ENCODE measurements around the gene FOXP2. TPM values are rescaled to one million over a fixed set of nuclear protein-coding genes. Genes with fewer than 3 reads are reported as not detected.

Gene FOXP2
- total RNA-seq, 2 experiments from 2014 or later, result not detected

DNA sequence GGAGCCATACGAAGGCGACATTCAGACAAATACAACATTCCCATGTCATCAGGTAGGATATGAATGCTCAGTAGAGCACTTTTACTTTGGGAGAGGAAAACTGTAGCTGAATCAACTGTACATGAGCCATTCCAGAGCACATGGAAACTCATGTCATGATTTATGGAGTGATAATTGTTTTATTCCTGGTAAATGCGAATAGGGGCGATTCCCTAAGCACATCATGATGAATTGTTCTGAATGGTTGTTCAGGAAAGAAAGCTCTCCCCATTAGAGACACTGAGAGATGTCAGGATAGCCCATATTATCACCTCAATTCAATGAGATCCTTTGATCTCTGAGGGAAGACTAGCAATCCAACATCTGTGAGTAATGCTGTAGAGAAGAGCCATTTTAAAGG is 243.6 kb downstream of the FOXP2 start:
- ChIA-PET CTCF (no interaction called here), POLR2A (no interaction called here)
- DNase-seq, result no peak
- no peak overlapping the region for H3K27ac Mint-ChIP-seq
- H3K27me3 Mint-ChIP-seq, result peaks cover 2% of the 10 kb centered on the region
- H3K4me3 Mint-ChIP-seq, result no peak overlapping the region
- no peaks in the 10 kb centered on the region for H3K36me3 Mint-ChIP-seq
- intact Hi-C loops (cut with micrococcal nuclease), result no loop called here
- peaks cover 6% of the 10 kb centered on the region for H3K4me1 Mint-ChIP-seq (ENCODE audit: low read depth)
- no peaks in the 10 kb centered on the region for H3K9me3 Mint-ChIP-seq

DNA sequence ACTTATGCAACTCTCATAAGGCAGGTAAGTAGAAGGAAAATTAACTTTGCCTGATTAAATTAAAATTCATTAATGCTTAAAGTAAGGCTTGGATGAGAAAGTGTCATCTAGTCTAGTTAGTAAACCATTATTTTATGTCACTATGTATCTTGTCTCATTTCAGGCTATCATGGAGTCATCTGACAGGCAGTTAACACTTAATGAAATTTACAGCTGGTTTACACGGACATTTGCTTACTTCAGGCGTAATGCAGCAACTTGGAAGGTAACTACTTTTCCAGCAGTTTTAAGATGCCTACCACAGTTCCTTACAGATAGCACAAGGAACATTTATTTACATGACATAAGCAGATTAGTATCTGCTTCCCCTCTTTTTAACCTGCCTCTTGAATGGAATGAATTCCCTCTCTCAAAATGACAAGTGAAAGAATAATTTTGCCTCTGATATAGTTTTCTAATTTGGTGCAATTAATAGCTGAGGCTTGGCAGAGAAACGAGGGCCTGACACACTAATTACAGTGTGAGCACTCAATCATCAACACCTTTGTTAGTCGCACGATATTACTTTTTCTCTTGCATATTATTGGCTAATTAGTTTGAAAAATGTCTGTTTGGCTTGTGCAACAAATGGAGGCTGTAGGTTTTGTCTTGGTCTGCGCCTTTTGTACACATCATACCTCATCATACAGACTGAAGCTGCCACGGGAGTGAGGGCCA is 245.0 kb downstream of the FOXP2 start:
- CTCF ChIA-PET, result interaction anchor here (0.7 kb wide), 1 partner anchor 579 kb away, joined by 3 read pairs; no protein-coding TSS in a partner anchor
- H3K9me3 Mint-ChIP-seq, result no peaks in the 10 kb centered on the region
- H3K4me1 Mint-ChIP-seq (ENCODE audit: low read depth), result peaks cover 6% of the 10 kb centered on the region
- POLR2A ChIA-PET, result no interaction called here
- DNase-seq, result no peak
- H3K27me3 Mint-ChIP-seq, result no peaks in the 10 kb centered on the region
- no peaks in the 10 kb centered on the region for H3K36me3 Mint-ChIP-seq
- H3K27ac Mint-ChIP-seq, result no peak overlapping the region
- H3K4me3 Mint-ChIP-seq, result no peak overlapping the region
- intact Hi-C loops (cut with micrococcal nuclease), result no loop called here

DNA sequence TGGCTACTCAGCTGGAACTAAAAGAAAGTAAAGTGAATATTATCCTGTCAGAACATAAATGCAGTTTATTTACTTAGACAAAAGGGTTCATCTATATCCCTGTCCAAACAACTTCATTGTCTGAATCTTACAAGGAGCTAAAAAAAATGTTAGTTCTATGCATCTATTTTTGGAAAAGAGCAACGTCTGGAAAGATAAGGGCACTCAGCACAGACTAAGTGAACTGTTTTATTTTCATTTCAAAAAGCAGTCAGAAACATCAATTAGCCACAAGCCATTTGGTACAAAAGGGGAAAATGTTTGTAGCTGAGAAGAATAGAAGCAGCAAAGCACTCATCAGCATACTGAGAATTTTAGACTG is 245.5 kb downstream of the FOXP2 start:
- POLR2A ChIA-PET, result no interaction called here
- Mint-ChIP-seq H3K27me3 (no peaks in the 10 kb centered on the region), H3K4me3 (no peak overlapping the region), H3K9me3 (no peaks in the 10 kb centered on the region), H3K4me1 (ENCODE audit: low read depth) (peaks cover 6% of the 10 kb centered on the region), H3K27ac (no peak overlapping the region), H3K36me3 (no peaks in the 10 kb centered on the region)
- intact Hi-C loops (cut with micrococcal nuclease), result no loop called here
- DNase-seq, result no peak
- CTCF ChIA-PET, result interaction anchor here (0.7 kb wide), 1 partner anchor 580 kb away, joined by 3 read pairs; no protein-coding TSS in a partner anchor

DNA sequence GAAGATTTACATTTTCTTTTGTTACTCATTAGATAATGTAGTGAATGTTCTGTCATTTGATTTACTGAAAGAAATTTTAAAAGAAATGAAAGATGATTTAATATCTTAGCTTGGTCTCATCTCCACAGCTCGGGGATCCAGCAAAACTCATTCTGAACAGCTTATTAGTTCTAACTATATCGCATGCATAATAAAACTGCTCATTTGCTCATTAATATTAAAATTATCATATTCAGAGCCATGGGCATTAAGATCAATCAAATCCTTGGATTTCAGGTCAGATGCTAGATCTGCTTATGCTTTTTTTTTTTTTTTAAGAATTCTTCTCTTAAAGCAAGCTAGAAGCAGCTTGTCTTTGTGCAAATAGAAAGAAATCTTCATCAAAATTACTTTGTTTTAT is 246.1 kb downstream of the FOXP2 start:
- Mint-ChIP-seq H3K9me3 (no peaks in the 10 kb centered on the region), H3K36me3 (no peaks in the 10 kb centered on the region), H3K27ac (no peak overlapping the region), H3K4me1 (ENCODE audit: low read depth) (peaks cover 6% of the 10 kb centered on the region), H3K4me3 (no peak overlapping the region), H3K27me3 (no peaks in the 10 kb centered on the region)
- POLR2A ChIA-PET, result no interaction called here
- CTCF ChIA-PET, result interaction anchor here (1.2 kb wide), 1 partner anchor 22 kb away, joined by 3 read pairs; no protein-coding TSS in a partner anchor
- intact Hi-C loops (cut with micrococcal nuclease), result no loop called here
- no peak for DNase-seq

DNA sequence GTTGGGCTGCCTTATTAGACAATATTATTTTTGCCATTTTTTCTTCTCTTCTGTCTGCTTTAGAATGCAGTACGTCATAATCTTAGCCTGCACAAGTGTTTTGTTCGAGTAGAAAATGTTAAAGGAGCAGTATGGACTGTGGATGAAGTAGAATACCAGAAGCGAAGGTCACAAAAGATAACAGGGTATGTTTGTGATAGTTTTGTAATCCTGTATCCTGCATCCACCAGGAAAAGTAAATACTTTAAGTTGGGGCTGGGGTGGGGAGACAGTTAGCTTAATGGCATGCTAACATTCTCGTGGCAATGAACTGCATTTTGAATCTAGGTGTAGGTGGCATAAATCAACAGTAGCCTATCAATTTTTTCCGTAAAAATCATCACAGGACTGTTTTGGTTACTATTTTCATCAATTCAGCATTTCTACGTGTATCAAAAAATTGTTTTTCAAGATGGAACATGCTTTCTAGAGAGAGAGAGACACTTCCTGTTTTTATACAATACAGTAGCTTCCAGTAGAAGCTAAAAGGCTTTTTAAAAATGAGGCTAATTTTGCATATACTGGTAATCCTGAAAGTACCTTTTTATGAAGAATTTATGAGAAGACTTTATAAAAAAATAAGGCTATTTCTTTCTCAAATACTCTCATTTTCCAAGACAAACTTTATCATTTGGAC is 247.5 kb downstream of the FOXP2 start:
- POLR2A ChIA-PET, result no interaction called here
- Mint-ChIP-seq H3K4me1 (ENCODE audit: low read depth) (peaks cover 6% of the 10 kb centered on the region), H3K9me3 (no peaks in the 10 kb centered on the region), H3K27ac (no peak overlapping the region), H3K27me3 (no peaks in the 10 kb centered on the region), H3K4me3 (no peak overlapping the region), H3K36me3 (no peaks in the 10 kb centered on the region)
- no peak for DNase-seq
- CTCF ChIA-PET, result no interaction called here
- intact Hi-C loops (cut with micrococcal nuclease), result no loop called here

DNA sequence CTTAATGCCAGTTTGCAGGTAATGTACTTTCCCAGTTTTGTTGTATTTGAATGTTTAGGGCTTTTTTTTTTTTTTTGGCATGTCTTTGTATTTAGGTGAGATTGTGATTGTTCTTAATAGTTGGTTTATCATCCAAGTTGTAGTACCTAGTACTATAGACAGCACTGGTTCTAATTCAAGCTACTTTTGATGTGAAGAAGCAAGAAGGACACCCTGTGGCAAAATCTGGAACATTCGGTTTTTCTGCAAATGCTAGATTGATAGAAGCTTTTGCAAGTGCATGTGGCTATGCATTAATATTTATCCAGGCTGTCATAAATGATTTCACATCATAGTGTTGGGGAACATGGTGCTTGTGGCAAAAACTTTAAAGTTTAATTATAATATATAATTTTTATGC is 248.9 kb downstream of the FOXP2 start:
- ChIA-PET POLR2A (interaction anchor here (0.7 kb wide), 1 partner anchor 353 kb away, joined by 3 read pairs; no protein-coding TSS in a partner anchor), CTCF (interaction anchor here (0.7 kb wide), 1 partner anchor 9 kb away, joined by 3 read pairs; no protein-coding TSS in a partner anchor)
- intact Hi-C loops (cut with micrococcal nuclease), result loop anchor here (1.0 kb wide), 1 partner anchor 581 kb away; no protein-coding TSS in a partner anchor
- no peak for DNase-seq
- Mint-ChIP-seq H3K27ac (no peak overlapping the region), H3K4me3 (no peak overlapping the region), H3K36me3 (no peaks in the 10 kb centered on the region), H3K4me1 (ENCODE audit: low read depth) (peaks cover 6% of the 10 kb centered on the region), H3K27me3 (no peaks in the 10 kb centered on the region), H3K9me3 (no peaks in the 10 kb centered on the region)

DNA sequence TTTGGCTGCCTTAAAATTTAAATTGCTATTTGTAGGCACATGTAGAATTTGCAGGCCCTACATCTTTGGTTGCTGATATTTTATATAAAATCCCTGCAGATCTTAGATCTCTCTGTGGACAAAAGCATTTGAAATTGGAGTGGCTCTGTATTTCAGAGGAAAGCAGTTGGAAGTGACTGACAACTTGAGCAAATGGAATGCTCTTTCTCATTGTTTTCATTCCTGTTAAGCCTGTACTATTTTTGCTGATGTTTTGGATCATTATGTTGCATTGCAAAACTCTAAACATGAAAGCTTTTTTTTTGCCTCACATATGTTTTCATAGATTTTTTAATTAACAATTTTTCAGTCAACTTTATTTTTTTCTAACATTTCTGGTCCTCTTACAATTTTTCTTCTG is 256.1 kb downstream of the FOXP2 start:
- DNase-seq, result no peak
- CTCF ChIA-PET, result interaction anchor here (1.0 kb wide), 1 partner anchor 169 kb away, joined by 4 read pairs; no protein-coding TSS in a partner anchor
- H3K36me3 Mint-ChIP-seq, result no peaks in the 10 kb centered on the region

DNA sequence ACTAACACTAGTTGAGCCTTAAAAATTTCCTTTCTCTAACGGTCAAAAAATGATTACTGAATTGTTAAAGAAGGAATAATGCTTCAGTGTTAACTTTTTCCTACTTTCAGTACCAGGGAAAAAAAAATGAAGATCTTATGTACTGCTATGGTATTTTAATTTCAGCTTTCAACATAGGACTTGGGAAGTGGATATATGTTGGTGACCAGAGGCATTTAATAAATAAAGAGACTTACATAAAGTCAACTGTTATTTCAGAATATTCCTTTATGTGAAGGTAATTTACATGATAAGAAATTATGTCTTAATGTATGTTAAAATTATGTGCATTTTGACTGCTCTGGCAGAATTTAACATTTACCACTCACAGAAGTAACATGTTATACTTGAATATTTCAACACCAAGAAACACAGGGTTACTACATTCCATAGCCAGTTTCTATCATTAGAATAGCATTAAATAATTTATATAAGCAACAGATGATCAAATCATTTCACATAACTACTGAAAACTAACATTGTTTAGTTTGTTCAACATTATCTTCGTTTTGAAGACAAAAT is 257.0 kb downstream of the FOXP2 start:
- ChIA-PET CTCF (interaction anchor here (0.5 to 1.0 kb wide), 2 partner anchors 33 to 168 kb away, joined by 3 to 4 read pairs; no protein-coding TSS in a partner anchor), POLR2A (no interaction called here)
- intact Hi-C loops (cut with micrococcal nuclease), result no loop called here
- no peaks in the 10 kb centered on the region for H3K9me3 Mint-ChIP-seq
- no peak overlapping the region for H3K27ac Mint-ChIP-seq
- H3K36me3 Mint-ChIP-seq, result no peaks in the 10 kb centered on the region
- H3K4me3 Mint-ChIP-seq, result no peak overlapping the region
- DNase-seq, result no peak
- H3K4me1 Mint-ChIP-seq (ENCODE audit: low read depth), result no peaks in the 10 kb centered on the region
- H3K27me3 Mint-ChIP-seq, result no peaks in the 10 kb centered on the region

More for the DNA sequence above, 256.1 kb downstream of the FOXP2 start:
- H3K27me3 Mint-ChIP-seq, result no peaks in the 10 kb centered on the region
- H3K9me3 Mint-ChIP-seq, result no peaks in the 10 kb centered on the region
- POLR2A ChIA-PET, result no interaction called here
- H3K27ac Mint-ChIP-seq, result no peak overlapping the region
- H3K4me3 Mint-ChIP-seq, result no peak overlapping the region
- no peaks in the 10 kb centered on the region for H3K4me1 Mint-ChIP-seq (ENCODE audit: low read depth)
- intact Hi-C loops (cut with micrococcal nuclease), result no loop called here

DNA sequence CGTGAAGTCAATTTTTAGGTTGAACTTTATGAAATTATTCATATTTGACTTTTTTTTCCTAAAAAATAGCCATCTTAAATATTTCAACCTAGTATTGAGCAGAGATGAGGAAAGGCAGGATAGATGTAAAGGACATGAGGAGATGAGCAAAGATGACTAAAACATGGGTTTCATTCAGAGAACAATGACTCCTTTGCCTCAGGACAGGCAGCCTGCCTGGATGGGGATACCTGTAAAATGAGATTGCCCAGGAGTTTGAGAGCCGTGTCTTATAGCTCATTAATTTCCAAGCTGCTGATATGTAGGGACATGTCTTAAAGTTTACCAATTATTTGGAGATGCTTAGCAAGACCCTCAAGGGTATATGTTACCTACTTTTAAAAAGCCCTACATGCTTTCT is 263.5 kb downstream of the FOXP2 start:
- POLR2A ChIA-PET, result no interaction called here
- Mint-ChIP-seq H3K36me3 (no peaks in the 10 kb centered on the region), H3K27ac (no peak overlapping the region), H3K4me1 (ENCODE audit: low read depth) (no peaks in the 10 kb centered on the region), H3K4me3 (no peak overlapping the region), H3K9me3 (no peaks in the 10 kb centered on the region), H3K27me3 (no peaks in the 10 kb centered on the region)
- no peak for DNase-seq
- CTCF ChIA-PET, result no interaction called here
- intact Hi-C loops (cut with micrococcal nuclease), result no loop called here

DNA sequence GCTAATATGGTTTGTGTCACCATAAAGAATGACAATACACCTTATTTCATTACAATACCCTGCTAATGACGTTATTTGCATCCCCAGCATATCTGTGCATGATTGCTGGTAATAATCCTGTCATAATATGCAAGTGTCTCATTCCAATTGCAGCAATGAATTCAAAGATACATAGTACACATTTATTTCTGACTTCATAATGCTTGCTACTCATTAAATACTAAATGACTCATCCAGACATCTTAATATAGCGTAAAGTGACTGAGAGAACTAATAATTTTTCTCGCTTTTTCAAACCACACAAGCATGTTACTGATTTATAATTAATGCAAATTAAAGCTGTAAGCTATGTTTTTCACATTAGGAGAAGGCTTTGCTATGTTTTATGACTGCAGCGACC is 272.6 kb downstream of the FOXP2 start:
- Mint-ChIP-seq H3K27ac (no peak overlapping the region), H3K4me3 (no peak overlapping the region), H3K9me3 (no peaks in the 10 kb centered on the region), H3K4me1 (ENCODE audit: low read depth) (no peaks in the 10 kb centered on the region), H3K36me3 (no peaks in the 10 kb centered on the region), H3K27me3 (no peaks in the 10 kb centered on the region)
- ChIA-PET CTCF (no interaction called here), POLR2A (no interaction called here)
- no peak for DNase-seq
- intact Hi-C loops (cut with micrococcal nuclease), result no loop called here

DNA sequence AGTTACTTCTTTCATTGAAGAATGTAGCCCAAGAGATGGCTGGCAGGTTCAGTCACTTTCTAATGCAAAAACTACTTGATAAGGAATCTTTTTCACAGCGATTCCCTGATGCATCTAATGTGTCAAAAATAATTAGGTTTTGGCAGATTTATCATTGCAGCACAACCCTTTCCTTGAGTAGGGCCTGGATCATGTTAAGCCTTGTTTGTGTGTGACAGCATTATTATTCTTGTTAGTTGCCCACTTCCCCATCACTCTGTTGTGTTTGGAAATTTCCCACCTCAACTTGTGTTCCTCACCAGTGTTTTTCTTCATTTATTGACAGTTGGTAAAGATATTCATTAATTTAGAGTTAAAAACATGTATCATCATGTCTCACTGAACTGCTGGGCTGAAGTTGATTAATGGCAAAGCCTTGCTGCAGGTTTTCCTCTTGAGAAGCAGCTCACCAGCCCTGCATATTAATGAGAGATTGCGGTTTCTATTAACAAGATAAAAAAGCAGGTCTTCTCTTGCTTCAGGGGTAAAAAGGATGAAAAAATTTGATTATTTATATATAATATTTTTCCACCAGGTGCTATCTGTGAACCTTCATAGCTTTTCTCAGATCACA is 273.9 kb downstream of the FOXP2 start:
- Mint-ChIP-seq H3K9me3 (no peaks in the 10 kb centered on the region), H3K27me3 (peaks cover 1% of the 10 kb centered on the region), H3K27ac (no peak overlapping the region), H3K4me3 (no peak overlapping the region), H3K4me1 (ENCODE audit: low read depth) (no peaks in the 10 kb centered on the region), H3K36me3 (no peaks in the 10 kb centered on the region)
- ChIA-PET CTCF (no interaction called here), POLR2A (no interaction called here)
- no peak for DNase-seq
- intact Hi-C loops (cut with micrococcal nuclease), result no loop called here

DNA sequence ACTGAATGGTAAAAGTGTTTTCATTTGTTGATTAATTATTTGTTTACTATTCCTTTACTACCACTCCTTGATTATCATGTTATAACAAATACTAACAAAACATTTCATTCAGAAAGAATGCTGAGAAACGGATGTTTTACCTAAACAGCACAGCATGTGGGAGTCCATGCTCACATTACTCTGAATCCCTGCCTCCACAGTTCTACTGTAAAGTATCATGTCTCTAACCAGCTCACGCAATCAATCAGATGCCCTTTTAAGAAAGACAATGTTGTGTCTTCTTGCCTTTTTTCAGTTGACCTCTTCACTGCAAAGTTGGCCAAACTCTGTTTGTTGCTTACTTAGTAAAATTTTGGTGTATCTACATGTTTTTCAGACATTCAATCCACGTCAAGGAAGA is 274.8 kb downstream of the FOXP2 start:
- DNase-seq, result no peak
- H3K27ac Mint-ChIP-seq, result no peak overlapping the region
- no peaks in the 10 kb centered on the region for H3K4me1 Mint-ChIP-seq (ENCODE audit: low read depth)
- intact Hi-C loops (cut with micrococcal nuclease), result no loop called here
- H3K4me3 Mint-ChIP-seq, result no peak overlapping the region
- CTCF ChIA-PET, result interaction anchor here (0.6 kb wide), 1 partner anchor 38 kb away, joined by 3 read pairs; no protein-coding TSS in a partner anchor
- H3K36me3 Mint-ChIP-seq, result no peaks in the 10 kb centered on the region
- POLR2A ChIA-PET, result no interaction called here
- no peaks in the 10 kb centered on the region for H3K9me3 Mint-ChIP-seq
- peaks cover 1% of the 10 kb centered on the region for H3K27me3 Mint-ChIP-seq

Measured in activated CD4-positive, alpha-beta memory T cell treated with anti-CD3 and anti-CD28 coated beads for 36 hours (primary cell).